ENCODE data around the gene FTO.

The FTO gene

GRCh38 chr16:53768593-53768992, 64.6 kb downstream of the FTO start:
- no peak for TF ChIP-seq CTCF (IDR thresholded peaks at IDR 0.05; ENCODE audit: low read depth, low read length, missing control alignments)
- DNase-seq (ENCODE audit: extremely low read depth, low read depth), result peak; percentile 56
- H3K4me3 ChIP-seq (replicated peaks; ENCODE audit: low read depth, low read length), result no peak overlapping the region

GRCh38 chr16:53769185-53769584, 65.2 kb downstream of the FTO start:
- H3K4me3 ChIP-seq (replicated peaks; ENCODE audit: low read depth, low read length), result no peak overlapping the region
- DNase-seq (ENCODE audit: extremely low read depth, low read depth), result no peak
- TF ChIP-seq CTCF (IDR thresholded peaks at IDR 0.05; ENCODE audit: low read depth, low read length, missing control alignments), result no peak

- no peak overlapping the region for H3K4me3 ChIP-seq (replicated peaks; ENCODE audit: low read depth, low read length)
These were observed 65.8 kb downstream of the FTO start for GRCh38 chr16:53769787-53770186.

GRCh38 chr16:53770641-53771040, 66.7 kb downstream of the FTO start:
- TF ChIP-seq CTCF (IDR thresholded peaks at IDR 0.05; ENCODE audit: low read depth, low read length, missing control alignments), result no peak
- H3K4me3 ChIP-seq (replicated peaks; ENCODE audit: low read depth, low read length), result no peak overlapping the region
- no peak for DNase-seq (ENCODE audit: extremely low read depth, low read depth)

More at GRCh38 chr16:53769787-53770186, 65.8 kb downstream of the FTO start:
- TF ChIP-seq CTCF (IDR thresholded peaks at IDR 0.05; ENCODE audit: low read depth, low read length, missing control alignments), result no peak
- no peak for DNase-seq (ENCODE audit: extremely low read depth, low read depth)

GRCh38 chr16:53771655-53772497, 67.9 kb downstream of the FTO start:
- TF ChIP-seq CTCF (IDR thresholded peaks at IDR 0.05; ENCODE audit: low read depth, low read length, missing control alignments), result no peak
- no peak for DNase-seq (ENCODE audit: extremely low read depth, low read depth)
- no peak overlapping the region for H3K4me3 ChIP-seq (replicated peaks; ENCODE audit: low read depth, low read length)

GRCh38 chr16:53773150-53773846, 69.3 kb downstream of the FTO start:
- DNase-seq (ENCODE audit: extremely low read depth, low read depth), result peak; percentile 45
- peak; percentile 68 for TF ChIP-seq CTCF (IDR thresholded peaks at IDR 0.05; ENCODE audit: low read depth, low read length, missing control alignments)
- no peak overlapping the region for H3K4me3 ChIP-seq (replicated peaks; ENCODE audit: low read depth, low read length)

Measured in HFF-Myc (cell line).